Body of pancreas (tissue), 4 donors: Measurements from ENCODE around the gene DHX57.

Experiments
- CTCF ChIP-seq, 7 experiments: fragments of 450-650 bp in 4 of 7; fragments of 200-600 bp in 3 of 7; sonication (generic) in 3 of 7; IDR thresholded peaks; one replicate each; pipeline ENCODE4 v1.5.1; 2016 to 2019; ENCODE audit warnings: antibody characterized with exemption in 7 of 7
- POLR2A ChIP-seq, 3 donors: fragments of 450-650 bp; IDR thresholded peaks; one replicate each; pipeline ENCODE4 v1.6.1; 2016; ENCODE audit warnings: antibody characterized with exemption in 3 of 3, mild to moderate bottlenecking in 2 of 3

- TF ChIP-seq CTCF (IDR thresholded peaks at IDR 0.05) (no peak), POLR2A (IDR thresholded peaks at IDR 0.05) (no peak)
Observed at GRCh38 chr2:38778687-38779082, 97.0 kb downstream of the DHX57 start.
